GM23338 (cell line): Measurements from ENCODE around the gene PLEKHJ1. TPM values are rescaled to one million over a fixed set of nuclear protein-coding genes. Genes with fewer than 3 reads are reported as not detected.

Experiments used
- ATAC-seq: fragments of 200-7000 bp; cut with Tn5 transposase; 3 replicates; pipeline ENCODE4 v1.9.1; 2020
- DNase-seq: peaks from one replicate; pipeline ENCODE4 v3.0.0-alpha.2; 2015; ENCODE audit warnings: low spot score
- H2AFZ ChIP-seq: fragments of 200-600 bp; sonication (generic); 2 replicates; pipeline ENCODE4 v1.8.0; 2016; ENCODE audit warnings: antibody characterized with exemption, mild to moderate bottlenecking, moderate library complexity
- H3F3A ChIP-seq: fragments of 200-600 bp; sonication (generic); replicated peaks from 2 replicates; pipeline ENCODE4 v1.8.0; 2017; ENCODE audit warnings: antibody characterized with exemption, mixed run types, low read depth
- H3K27ac ChIP-seq: fragments of 200-600 bp; sonication (generic); 2 replicates; pipeline ENCODE4 v1.6.1; 2016; ENCODE audit warnings: low read depth
- H3K27me3 ChIP-seq: fragments of 200-600 bp; sonication (generic); 2 replicates; pipeline ENCODE4 v1.8.0; 2016; ENCODE audit warnings: mild to moderate bottlenecking, mixed run types, moderate library complexity; ENCODE audit not compliant: insufficient read depth
- H3K36me3 ChIP-seq: fragments of 200-600 bp; sonication (generic); 2 replicates; pipeline ENCODE4 v1.8.0; 2016; ENCODE audit warnings: mild to moderate bottlenecking; ENCODE audit not compliant: insufficient read depth
- H3K4me1 ChIP-seq: fragments of 200-600 bp; sonication (generic); 2 replicates; pipeline ENCODE4 v1.8.0; 2016; ENCODE audit warnings: mild to moderate bottlenecking, moderate library complexity; ENCODE audit not compliant: insufficient read depth
- H3K4me2 ChIP-seq: fragments of 200-600 bp; sonication (generic); 2 replicates; pipeline ENCODE4 v1.7.1; 2017; ENCODE audit warnings: mixed run types
- H3K4me3 ChIP-seq: fragments of 200-600 bp; sonication (generic); 2 replicates; pipeline ENCODE4 v1.6.1; 2016; ENCODE audit warnings: mixed run types
- H3K79me2 ChIP-seq: fragments of 200-600 bp; sonication (generic); replicated peaks from 2 replicates; pipeline ENCODE4 v1.8.0; 2017; ENCODE audit warnings: mild to moderate bottlenecking; ENCODE audit not compliant: insufficient read depth
- H3K9me2 ChIP-seq: fragments of 200-600 bp; sonication (generic); 2 replicates; pipeline ENCODE4 v1.8.0; 2017; ENCODE audit not compliant: insufficient read depth
- H4K20me1 ChIP-seq: fragments of 200-600 bp; sonication (generic); replicated peaks from 2 replicates; pipeline ENCODE4 v1.8.0; 2017; ENCODE audit warnings: mild to moderate bottlenecking; ENCODE audit not compliant: insufficient read depth
- H3K27ac Mint-ChIP-seq: 2 replicates; pipeline ENCODE4 v1.8.0; 2020; ENCODE audit warnings: inconsistent platforms, mild to moderate bottlenecking, moderate library complexity, mixed read lengths
- H3K27me3 Mint-ChIP-seq: 3 replicates; pipeline ENCODE4 v1.8.0; 2022; ENCODE audit warnings: low read depth, mild to moderate bottlenecking, moderate library complexity, mixed read lengths, inconsistent platforms; ENCODE audit not compliant: insufficient read depth, poor library complexity
- H3K36me3 Mint-ChIP-seq: 3 replicates; pipeline ENCODE4 v1.8.0; 2021; ENCODE audit warnings: low read depth, mild to moderate bottlenecking, inconsistent platforms, moderate library complexity, mixed read lengths
- H3K4me1 Mint-ChIP-seq: 3 replicates; pipeline ENCODE4 v1.8.0; 2020; ENCODE audit warnings: mild to moderate bottlenecking, inconsistent platforms, mixed read lengths
- H3K4me3 Mint-ChIP-seq: 3 replicates; pipeline ENCODE4 v1.8.0; 2021; ENCODE audit warnings: moderate library complexity, mild to moderate bottlenecking, inconsistent platforms, mixed read lengths
- H3K9me3 Mint-ChIP-seq: 3 replicates; pipeline ENCODE4 v1.8.0; 2020; ENCODE audit warnings: moderate library complexity, mild to moderate bottlenecking, inconsistent platforms, mixed read lengths
- EZH2 ChIP-seq: fragments of 200-600 bp; sonication (generic); IDR thresholded peaks from one replicate; pipeline ENCODE4 v1.8.0; 2017; ENCODE audit warnings: antibody characterized with exemption, mild to moderate bottlenecking, low read depth; ENCODE audit not compliant: unreplicated experiment
- EZH2phosphoT487 ChIP-seq: fragments of 200-600 bp; sonication (generic); IDR thresholded peaks from one replicate; pipeline ENCODE4 v1.8.1; 2018; ENCODE audit warnings: antibody characterized with exemption; ENCODE audit not compliant: unreplicated experiment
- POLR2AphosphoS5 ChIP-seq: IDR thresholded peaks from 2 replicates; pipeline ENCODE4 v1.6.1; 2016; ENCODE audit warnings: antibody characterized with exemption, low read depth
- STAT1 ChIP-seq: IDR thresholded peaks from one replicate; pipeline ENCODE4 v1.6.1; 2016; ENCODE audit warnings: antibody characterized with exemption; ENCODE audit not compliant: unreplicated experiment
- ZNF114 ChIP-seq: fragments of 250-450 bp; sonication (Bioruptor Pico); IDR thresholded peaks from 2 replicates; pipeline ENCODE4 v1.5.0; 2020; ENCODE audit warnings: mild to moderate bottlenecking, moderate library complexity
- ZNF331 ChIP-seq: fragments of 250-450 bp; sonication (Bioruptor Pico); IDR thresholded peaks from 2 replicates; pipeline ENCODE4 v1.5.0; 2020; ENCODE audit warnings: low read depth, mild to moderate bottlenecking, moderate library complexity
- polyA plus RNA-seq: library from polyadenylated mRNA; unstranded; fragments of >200 nt; fragmentation: Nextera tagmentation; extraction: Ambion mirVana; gene quantifications from 2 replicates; pipeline ENCODE4 v1.2.1, GENCODE V29; 2016
- total RNA-seq: library from RNA; depleted of rRNA; stranded (reverse); fragments of >200 nt; shearing (Covaris generic); gene quantifications from 2 replicates; pipeline ENCODE4 v1.2.3, GENCODE V29; 2014
- TF ChIP-seq, protein P1 (sequence below), 2 experiments: fragments of 200-600 bp in 1 of 2; sonication (generic) in 1 of 2; conservative IDR thresholded peaks; 2 replicates each; pipeline versions ENCODE4 v1.5.1 to v1.6.1; 2016 to 2017; ENCODE audit warnings: antibody characterized with exemption in 2 of 2, low read depth in 2 of 2, mild to moderate bottlenecking in 2 of 2, moderate library complexity in 1 of 2

The PLEKHJ1 gene
- total and polyA plus RNA-seq, 2 experiments from 2014 or later: 146 to 210 TPM

GRCh38 chr19:2232286-2233151, 3.6 kb downstream of the PLEKHJ1 start:
- Mint-ChIP-seq H3K4me3 (no peak overlapping the region), H3K4me1 (peaks cover 8% of the 10 kb centered on the region)

DNA sequence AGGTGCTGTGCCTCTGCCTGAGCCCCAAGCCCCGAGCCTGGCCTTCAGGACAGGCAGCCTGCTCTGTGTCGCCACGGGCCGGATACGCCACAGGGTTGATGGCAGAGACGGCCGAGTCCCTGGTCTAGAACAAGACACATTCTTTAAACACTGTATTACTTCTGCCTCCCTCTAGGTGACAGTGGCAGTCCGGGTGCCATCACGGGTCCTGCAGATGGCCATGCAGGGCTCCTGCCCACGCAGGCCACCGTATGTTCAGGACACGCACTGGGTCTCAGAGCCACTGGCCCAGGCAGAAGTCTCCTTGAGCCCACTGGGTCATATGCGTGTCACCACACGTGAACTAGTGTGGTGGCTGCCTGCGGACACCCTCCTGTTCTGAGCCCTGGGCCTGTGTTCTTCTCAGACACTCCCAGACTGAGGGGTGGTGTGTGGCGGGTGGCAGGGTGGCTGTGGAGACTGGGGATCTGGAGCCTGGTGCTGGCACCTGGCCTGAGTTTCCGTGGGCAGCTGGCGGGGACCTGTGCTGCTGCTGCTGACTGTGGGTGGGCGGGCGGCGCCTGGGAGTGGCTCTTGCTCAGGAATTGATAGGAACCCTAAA, 4.4 kb downstream of the PLEKHJ1 start:
- Histone ChIP-seq H3K27ac (0 out of 2 replicates have a peak overlapping the region, but pooled peaks have one; percentile 26), H3K4me2 (no peak overlapping the region), H2AFZ (no peak overlapping the region), H3K4me1 (0 out of 2 replicates have a peak, but pooled peaks cover 3% of the 10 kb centered on the region), H3K9me2 (no peaks in the 10 kb centered on the region), H3K4me3 (no peak overlapping the region), H3K79me2 (peaks cover 20% of the 10 kb centered on the region), H3K27me3 (no peaks in the 10 kb centered on the region), H4K20me1 (peaks cover 3% of the 10 kb centered on the region), H3F3A (0 out of 2 replicates have a peak, but pooled peaks cover 13% of the 10 kb centered on the region), H3K36me3 (no peaks in the 10 kb centered on the region)
- Mint-ChIP-seq H3K4me3 (no peak overlapping the region), H3K9me3 (peaks cover 8% of the 10 kb centered on the region; the same call in 2 of the 3 replicates), H3K27ac (peak overlapping the region; percentile 75), H3K27me3 (peaks cover 19% of the 10 kb centered on the region), H3K36me3 (peaks cover 31% of the 10 kb centered on the region), H3K4me1 (peaks cover 8% of the 10 kb centered on the region)
- TF ChIP-seq, protein P1, sequence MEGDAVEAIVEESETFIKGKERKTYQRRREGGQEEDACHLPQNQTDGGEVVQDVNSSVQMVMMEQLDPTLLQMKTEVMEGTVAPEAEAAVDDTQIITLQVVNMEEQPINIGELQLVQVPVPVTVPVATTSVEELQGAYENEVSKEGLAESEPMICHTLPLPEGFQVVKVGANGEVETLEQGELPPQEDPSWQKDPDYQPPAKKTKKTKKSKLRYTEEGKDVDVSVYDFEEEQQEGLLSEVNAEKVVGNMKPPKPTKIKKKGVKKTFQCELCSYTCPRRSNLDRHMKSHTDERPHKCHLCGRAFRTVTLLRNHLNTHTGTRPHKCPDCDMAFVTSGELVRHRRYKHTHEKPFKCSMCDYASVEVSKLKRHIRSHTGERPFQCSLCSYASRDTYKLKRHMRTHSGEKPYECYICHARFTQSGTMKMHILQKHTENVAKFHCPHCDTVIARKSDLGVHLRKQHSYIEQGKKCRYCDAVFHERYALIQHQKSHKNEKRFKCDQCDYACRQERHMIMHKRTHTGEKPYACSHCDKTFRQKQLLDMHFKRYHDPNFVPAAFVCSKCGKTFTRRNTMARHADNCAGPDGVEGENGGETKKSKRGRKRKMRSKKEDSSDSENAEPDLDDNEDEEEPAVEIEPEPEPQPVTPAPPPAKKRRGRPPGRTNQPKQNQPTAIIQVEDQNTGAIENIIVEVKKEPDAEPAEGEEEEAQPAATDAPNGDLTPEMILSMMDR (conservative IDR thresholded peaks at IDR 0.05; ENCODE audit: low read depth in 2 of 2): peak; percentile 20 to 31; a peak in 2 of 4 replicates
- TF ChIP-seq STAT1 (no peak), POLR2AphosphoS5 (peak; percentile 36)
- DNase-seq: no peak
- no peak; the same call in 2 of the 3 replicates for ATAC-seq

More at GRCh38 chr19:2232286-2233151, 3.6 kb downstream of the PLEKHJ1 start:
- ATAC-seq (no peak), DNase-seq (no peak)
- Mint-ChIP-seq H3K9me3 (peaks cover 12% of the 10 kb centered on the region; the same call in 2 of the 3 replicates), H3K36me3 (peaks cover 32% of the 10 kb centered on the region), H3K27me3 (peaks cover 19% of the 10 kb centered on the region), H3K27ac (peak overlapping the region; percentile 80)
- peaks cover 7% of the 10 kb centered on the region for H4K20me1 ChIP-seq
- no peaks in the 10 kb centered on the region for H3K9me2 ChIP-seq
- H3K4me3 ChIP-seq: no peak overlapping the region
- no peak for TF ChIP-seq ZNF331 (CRISPR knock-in tag)
- TF ChIP-seq ZNF114: no peak
- TF ChIP-seq, protein P1 (conservative IDR thresholded peaks at IDR 0.05; ENCODE audit: low read depth in 2 of 2): 0 out of 4 replicates have a peak, but pooled peaks of 1 of the 2 experiments have one; percentile 19
- no peak for TF ChIP-seq EZH2
- TF ChIP-seq EZH2phosphoT487: no peak
- H2AFZ ChIP-seq: no peak overlapping the region
- H3K4me2 ChIP-seq: no peak overlapping the region
- H3K27me3 ChIP-seq: no peaks in the 10 kb centered on the region
- H3K36me3 ChIP-seq: no peaks in the 10 kb centered on the region
- peaks cover 27% of the 10 kb centered on the region for H3K79me2 ChIP-seq
- peaks cover 3% of the 10 kb centered on the region; the same call in 1 of the 2 replicates for H3K4me1 ChIP-seq
- H3F3A ChIP-seq: 0 out of 2 replicates have a peak, but pooled peaks cover 20% of the 10 kb centered on the region
- 0 out of 2 replicates have a peak overlapping the region, but pooled peaks have one; percentile 50 for H3K27ac ChIP-seq
